AG04449 (cell line): ENCODE measurements around the gene PHF23.
"Not testable (repeated sequence)": the region's sequence is repeated elsewhere in the genome, so short reads cannot be mapped to it uniquely, and the experiment has no call there.

Source experiments
- CTCF ChIA-PET: fragments of 350-600 bp; formaldehyde crosslinking; extraction: SDS; loops from one replicate; lab custom pipeline; 2021; ENCODE audit warnings: antibody characterized with exemption; lab: Yijun Ruan, JAX
- POLR2A ChIA-PET: fragments of 400-600, 350-600 bp; formaldehyde crosslinking; extraction: SDS; loops from one replicate; lab custom pipeline; 2020; ENCODE audit warnings: antibody characterized with exemption, inconsistent platforms; lab: Yijun Ruan, JAX
- DNase-seq: peaks from one replicate; pipeline ENCODE4 v3.0.0-alpha.2; 2010; ENCODE audit warnings: low read depth, low spot score
- H3K4me3 ChIP-seq: 2 replicates; pipeline ENCODE4 v1.5.1; 2011; ENCODE audit warnings: low read depth, mild to moderate bottlenecking, control low read depth, low read length
- TF ChIP-seq, protein P1 (sequence below): IDR thresholded peaks from one replicate; pipeline ENCODE4 v1.5.1; 2011; ENCODE audit warnings: mild to moderate bottlenecking, moderate library complexity, low read length, control low read depth, inconsistent platforms; ENCODE audit not compliant: insufficient read depth; ENCODE audit errors: missing control alignments

Gene PHF23

DNA sequence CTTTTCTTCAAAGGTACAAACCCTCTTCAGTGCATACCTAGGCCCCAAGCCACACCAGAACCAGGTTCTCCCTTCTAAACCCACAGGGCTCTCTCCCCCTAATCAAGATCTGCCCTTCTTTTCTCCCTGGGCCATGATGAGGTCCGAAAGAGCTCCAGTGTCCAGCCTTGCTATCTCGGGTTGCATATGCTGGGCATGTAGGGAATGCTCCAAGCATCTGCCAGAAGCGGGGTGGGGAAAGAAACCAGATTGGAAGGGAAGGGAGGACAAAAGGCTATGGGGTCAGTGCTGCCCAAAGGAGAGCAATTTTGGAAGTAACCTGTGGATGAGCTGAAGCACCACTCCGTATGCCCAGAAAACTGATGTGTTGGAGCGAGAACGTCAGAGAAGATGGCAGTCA, 10.0 kb upstream of the PHF23 start:
- no peak overlapping the region for H3K4me3 ChIP-seq
- ChIA-PET CTCF (interaction anchor here (1.0 to 1.6 kb wide), 3 partner anchors 47 to 204 kb away, joined by 4 to 5 read pairs (median 4); partner anchors contain the start of gene KCTD11), POLR2A (interaction anchor here (1.5 kb wide), 1 partner anchor 8 kb away, joined by 4 read pairs; no protein-coding TSS in a partner anchor)
- DNase-seq: no peak
- TF ChIP-seq, protein P1, sequence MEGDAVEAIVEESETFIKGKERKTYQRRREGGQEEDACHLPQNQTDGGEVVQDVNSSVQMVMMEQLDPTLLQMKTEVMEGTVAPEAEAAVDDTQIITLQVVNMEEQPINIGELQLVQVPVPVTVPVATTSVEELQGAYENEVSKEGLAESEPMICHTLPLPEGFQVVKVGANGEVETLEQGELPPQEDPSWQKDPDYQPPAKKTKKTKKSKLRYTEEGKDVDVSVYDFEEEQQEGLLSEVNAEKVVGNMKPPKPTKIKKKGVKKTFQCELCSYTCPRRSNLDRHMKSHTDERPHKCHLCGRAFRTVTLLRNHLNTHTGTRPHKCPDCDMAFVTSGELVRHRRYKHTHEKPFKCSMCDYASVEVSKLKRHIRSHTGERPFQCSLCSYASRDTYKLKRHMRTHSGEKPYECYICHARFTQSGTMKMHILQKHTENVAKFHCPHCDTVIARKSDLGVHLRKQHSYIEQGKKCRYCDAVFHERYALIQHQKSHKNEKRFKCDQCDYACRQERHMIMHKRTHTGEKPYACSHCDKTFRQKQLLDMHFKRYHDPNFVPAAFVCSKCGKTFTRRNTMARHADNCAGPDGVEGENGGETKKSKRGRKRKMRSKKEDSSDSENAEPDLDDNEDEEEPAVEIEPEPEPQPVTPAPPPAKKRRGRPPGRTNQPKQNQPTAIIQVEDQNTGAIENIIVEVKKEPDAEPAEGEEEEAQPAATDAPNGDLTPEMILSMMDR: no peak

- TF ChIP-seq, protein P1: no peak
- DNase-seq: no peak
- ChIA-PET POLR2A (no interaction called here), CTCF (interaction anchor here (1.0 to 1.6 kb wide), 3 partner anchors 47 to 203 kb away, joined by 4 to 5 read pairs (median 4); partner anchors contain the start of gene KCTD11)
- no peak overlapping the region for H3K4me3 ChIP-seq
Observed at GRCh38 chr17:7248796-7249195, 9.5 kb upstream of the PHF23 start.

DNA sequence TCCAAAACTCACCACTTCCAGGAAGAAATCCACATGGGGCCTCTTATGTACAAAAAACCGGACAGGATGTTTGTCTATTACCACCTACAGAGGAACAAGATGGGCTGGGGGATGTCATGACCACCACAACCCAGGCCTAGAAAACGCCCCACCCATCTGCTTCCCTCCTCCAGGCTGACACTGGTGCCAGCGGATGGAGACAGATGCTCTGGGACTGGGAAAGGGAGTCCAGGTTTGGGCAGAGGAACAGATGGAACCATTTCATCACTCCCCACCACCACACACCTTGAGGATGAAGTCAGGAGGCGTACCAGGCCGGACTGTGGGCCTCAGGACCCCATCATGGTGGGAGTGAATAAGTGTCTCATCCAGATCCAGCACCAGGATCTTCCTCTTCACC, 7.5 kb upstream of the PHF23 start:
- TF ChIP-seq, protein P1: no peak
- DNase-seq: no peak
- ChIA-PET CTCF (no interaction called here), POLR2A (no interaction called here)
- H3K4me3 ChIP-seq: no peak overlapping the region

DNA sequence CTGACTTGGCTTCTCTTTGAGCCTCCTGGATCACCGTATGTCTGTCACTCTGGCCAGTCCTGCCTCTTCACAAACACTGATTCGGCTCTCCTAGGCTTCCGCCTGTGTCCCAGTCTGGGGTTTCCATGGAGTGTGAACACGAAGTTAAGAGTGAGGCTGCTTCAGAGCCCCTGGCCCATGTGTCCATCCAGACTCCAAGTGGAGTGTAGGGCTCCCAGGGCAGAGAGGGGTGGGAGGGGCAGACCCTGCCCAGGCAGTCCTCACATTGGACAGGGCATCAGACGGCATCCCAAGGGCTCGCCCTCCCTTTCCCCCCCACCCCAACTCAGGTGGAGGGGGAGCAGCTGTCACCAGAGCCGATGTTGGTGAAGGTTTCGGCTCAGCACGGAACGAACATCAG, 4.6 kb upstream of the PHF23 start:
- H3K4me3 ChIP-seq, DNase-seq: not testable (repeated sequence)
- CTCF ChIA-PET: interaction anchor here (1.2 to 2.6 kb wide), 2 partner anchors 23 to 52 kb away, joined by 3 to 12 read pairs; no protein-coding TSS in a partner anchor
- POLR2A ChIA-PET: interaction anchor here (2.0 kb wide), 1 partner anchor 24 kb away, joined by 11 read pairs; the partner anchor contains the start of genes ACADVL and DLG4

DNA sequence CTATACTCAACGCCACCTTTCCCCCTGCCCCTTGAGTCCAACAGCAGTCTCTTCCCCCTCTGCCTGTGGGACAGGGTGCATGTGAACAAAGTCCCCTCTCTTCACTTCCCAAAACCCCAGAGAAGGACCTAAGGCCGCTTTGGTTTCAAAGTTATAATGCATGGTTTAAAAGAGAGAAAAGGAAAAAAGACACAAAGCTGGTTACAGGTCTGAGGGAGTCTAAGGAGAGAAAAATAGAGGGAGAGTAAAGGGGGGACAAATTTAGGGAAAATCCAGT, 4.1 kb upstream of the PHF23 start:
- ChIA-PET POLR2A (interaction anchor here (2.0 kb wide), 1 partner anchor 23 kb away, joined by 11 read pairs; the partner anchor contains the start of genes ACADVL and DLG4), CTCF (interaction anchor here (1.2 to 2.6 kb wide), 2 partner anchors 23 to 53 kb away, joined by 3 to 12 read pairs; no protein-coding TSS in a partner anchor)
- no peak for DNase-seq
- TF ChIP-seq, protein P1: no peak
- peak overlapping the region; percentile 96 for H3K4me3 ChIP-seq

- DNase-seq: peak; percentile 82
- TF ChIP-seq, protein P1: no peak
- ChIA-PET POLR2A (interaction anchor here (0.6 to 2.0 kb wide), 4 partner anchors 9 to 106 kb away, joined by 3 to 11 read pairs (median 3); partner anchors contain the start of genes ACADVL, CTDNEP1, DLG4 and DVL2), CTCF (interaction anchor here (0.8 to 2.6 kb wide), 4 partner anchors 19 to 318 kb away, joined by 3 to 12 read pairs (median 4); no protein-coding TSS in a partner anchor)
- peak overlapping the region; percentile 96 for H3K4me3 ChIP-seq
Observed at GRCh38 chr17:7242717-7243452, 3.6 kb upstream of the PHF23 start.
